ENCODE measurements around the gene CXADR.

The CXADR gene

GRCh38 chr21:17542371-17543011 is 29.6 kb downstream of the CXADR start:
- no peak for DNase-seq (ENCODE audit: low read depth)

GRCh38 chr21:17545007-17545406 is 32.2 kb downstream of the CXADR start:
- DNase-seq (ENCODE audit: low read depth), result no peak

GRCh38 chr21:17548262-17548661 is 35.4 kb downstream of the CXADR start:
- no peak for DNase-seq (ENCODE audit: low read depth)

GRCh38 chr21:17550671-17551308 is 37.9 kb downstream of the CXADR start:
- DNase-seq (ENCODE audit: low read depth), result no peak

- no peak for DNase-seq (ENCODE audit: low read depth)
Observed at GRCh38 chr21:17552410-17552809, 39.6 kb downstream of the CXADR start.

GRCh38 chr21:17554120-17554519 is 41.3 kb downstream of the CXADR start:
- no peak for DNase-seq (ENCODE audit: low read depth)

- DNase-seq (ENCODE audit: low read depth), result no peak
Observed at GRCh38 chr21:17554679-17555465, 42.0 kb downstream of the CXADR start.

GRCh38 chr21:17560377-17561025 is 47.7 kb downstream of the CXADR start:
- DNase-seq (ENCODE audit: low read depth), result no peak

GRCh38 chr21:17570786-17571185 is 57.9 kb downstream of the CXADR start:
- no peak for DNase-seq (ENCODE audit: low read depth)

GRCh38 chr21:17572431-17572830 is 59.6 kb downstream of the CXADR start:
- no peak for DNase-seq (ENCODE audit: low read depth)

- DNase-seq (ENCODE audit: low read depth), result no peak
Observed at GRCh38 chr21:17575076-17575475, 62.2 kb downstream of the CXADR start.

- no peak for DNase-seq (ENCODE audit: low read depth)
Observed at GRCh38 chr21:17576080-17576835, 63.4 kb downstream of the CXADR start.

- no peak for DNase-seq (ENCODE audit: low read depth)
Observed at GRCh38 chr21:17577701-17578100, 64.9 kb downstream of the CXADR start.

- no peak for DNase-seq (ENCODE audit: low read depth)
Observed at GRCh38 chr21:17578162-17578561, 65.3 kb downstream of the CXADR start.

- no peak for DNase-seq (ENCODE audit: low read depth)
Observed at GRCh38 chr21:17578876-17579275, 66.0 kb downstream of the CXADR start.

GRCh38 chr21:17580319-17580718 is 67.5 kb downstream of the CXADR start:
- DNase-seq (ENCODE audit: low read depth), result no peak

- no peak for DNase-seq (ENCODE audit: low read depth)
Observed at GRCh38 chr21:17583898-17584297, 71.1 kb downstream of the CXADR start.

- DNase-seq (ENCODE audit: low read depth), result no peak
Observed at GRCh38 chr21:17585875-17586450, 73.1 kb downstream of the CXADR start.

GRCh38 chr21:17590430-17590829 is 77.6 kb downstream of the CXADR start:
- no peak for DNase-seq (ENCODE audit: low read depth)

- no peak for DNase-seq (ENCODE audit: low read depth)
Observed at GRCh38 chr21:17597680-17598079, 84.8 kb downstream of the CXADR start.

GRCh38 chr21:17598437-17598836 is 85.6 kb downstream of the CXADR start:
- DNase-seq (ENCODE audit: low read depth), result no peak

- DNase-seq (ENCODE audit: low read depth), result no peak
Observed at GRCh38 chr21:17602874-17603273, 90.0 kb downstream of the CXADR start.
